IMR-90 (cell line): ENCODE measurements around the gene GNAS. TPM values are rescaled to one million over a fixed set of nuclear protein-coding genes. Genes with fewer than 3 reads are reported as not detected.

ENCODE experiments used
- ATAC-seq: fragments of 200-7000 bp; cut with Tn5 transposase; 2 replicates; pipeline ENCODE4 v1.9.1; 2020; ENCODE audit warnings: low read depth, mild to moderate bottlenecking, moderate library complexity
- BruUV-seq: library from RNA; stranded (reverse); fragments of 400-500 nt; replicated peaks from 2 replicates; lab custom pipeline; 2021; lab: Mats Ljungman, UMichigan
- CTCF ChIA-PET: fragments of 300-600 bp; formaldehyde crosslinking; extraction: SDS; loops from one replicate; lab custom pipeline; 2021; ENCODE audit warnings: antibody characterized with exemption; lab: Yijun Ruan, JAX
- POLR2A ChIA-PET: fragments of 300-600 bp; sonication (Branson Sonifier 250); formaldehyde crosslinking; loops from one replicate; lab custom pipeline; 2022; ENCODE audit warnings: antibody characterized with exemption; ENCODE audit not compliant: unreplicated experiment; lab: Charles Lee
- DNase-seq: peaks from one replicate; pipeline ENCODE4 v3.0.0; 2013
- H2AFZ ChIP-seq: replicated peaks from 2 replicates; pipeline ENCODE3; 2013; ENCODE audit warnings: low read length, mild to moderate bottlenecking; ENCODE audit not compliant: poor library complexity
- H2AK5ac ChIP-seq: 2 replicates; pipeline ENCODE4 v1.6.1; 2013; ENCODE audit warnings: low read depth, low read length, inconsistent platforms
- H2AK9ac ChIP-seq: replicated peaks from 2 replicates; pipeline ENCODE3; 2013; ENCODE audit warnings: mild to moderate bottlenecking, low read depth, low read length, moderate library complexity; ENCODE audit not compliant: poor library complexity
- H2BK120ac ChIP-seq: 2 replicates; pipeline ENCODE4 v1.6.1; 2013; ENCODE audit warnings: low read depth, low read length, inconsistent platforms
- H2BK15ac ChIP-seq: 3 replicates; pipeline ENCODE4 v1.6.1; 2013; ENCODE audit warnings: low read depth, low read length, inconsistent platforms
- H2BK20ac ChIP-seq: 2 replicates; pipeline ENCODE4 v1.6.1; 2013; ENCODE audit warnings: low read depth, mild to moderate bottlenecking, inconsistent platforms, low read length, moderate library complexity
- H2BK5ac ChIP-seq: 2 replicates; pipeline ENCODE4 v1.6.1; 2013; ENCODE audit warnings: mild to moderate bottlenecking, low read depth, low read length, inconsistent platforms; ENCODE audit not compliant: poor library complexity, severe bottlenecking
- H3K14ac ChIP-seq: replicated peaks from 2 replicates; pipeline ENCODE4 v1.6.1; 2013; ENCODE audit warnings: low read depth, low read length, inconsistent platforms
- H3K18ac ChIP-seq: 2 replicates; pipeline ENCODE4 v1.6.1; 2013; ENCODE audit warnings: low read depth, low read length, control low read depth
- H3K23ac ChIP-seq: 2 replicates; pipeline ENCODE4 v1.6.1; 2013; ENCODE audit warnings: low read depth, low read length, inconsistent platforms
- H3K27ac ChIP-seq: 2 replicates; pipeline ENCODE4 v1.5.1; 2013; ENCODE audit warnings: mild to moderate bottlenecking, control low read depth, low read length; ENCODE audit not compliant: insufficient read depth
- H3K27me3 ChIP-seq: 2 replicates; pipeline ENCODE4 v1.6.1; 2013; ENCODE audit warnings: low read length; ENCODE audit not compliant: control insufficient read depth, insufficient read depth
- H3K36me3 ChIP-seq: 2 replicates; pipeline ENCODE4 v1.6.1; 2013; ENCODE audit warnings: low read length, mixed read lengths; ENCODE audit not compliant: control insufficient read depth, insufficient read depth
- H3K4ac ChIP-seq: 2 replicates; pipeline ENCODE4 v1.6.1; 2013; ENCODE audit warnings: low read depth, low read length, inconsistent platforms
- H3K4me1 ChIP-seq: 2 replicates; pipeline ENCODE4 v1.6.1; 2013; ENCODE audit warnings: low read length, mixed read lengths; ENCODE audit not compliant: control insufficient read depth, insufficient read depth
- H3K4me2 ChIP-seq: 2 replicates; pipeline ENCODE4 v1.6.1; 2013; ENCODE audit warnings: low read depth, mild to moderate bottlenecking, control low read depth, low read length, moderate library complexity
- H3K4me3 ChIP-seq: 2 replicates; pipeline ENCODE4 v1.5.1; 2013; ENCODE audit warnings: low read depth, mild to moderate bottlenecking, control low read depth, low read length, moderate library complexity; ENCODE audit not compliant: insufficient read depth
- H3K56ac ChIP-seq: 2 replicates; pipeline ENCODE4 v1.6.1; 2013; ENCODE audit warnings: low read length, inconsistent platforms; ENCODE audit not compliant: insufficient read depth; ENCODE audit errors: extremely low read depth
- H3K79me1 ChIP-seq, 2 experiments: 2 replicates each; pipeline ENCODE4 v1.6.1; 2013; ENCODE audit warnings: low read length in 2 of 2, inconsistent platforms in 1 of 2, low read depth in 1 of 2
- H3K9ac ChIP-seq: 2 replicates; pipeline ENCODE4 v1.6.1; 2013; ENCODE audit warnings: low read depth, low read length, control low read depth
- H3K9me1 ChIP-seq: 2 replicates; pipeline ENCODE4 v1.6.1; 2013; ENCODE audit warnings: low read length, inconsistent platforms; ENCODE audit not compliant: insufficient read depth
- H3K9me3 ChIP-seq: 2 replicates; pipeline ENCODE4 v1.6.1; 2013; ENCODE audit warnings: low read length; ENCODE audit not compliant: control insufficient read depth, insufficient read depth
- H4K20me1 ChIP-seq: 2 replicates; pipeline ENCODE4 v1.6.1; 2013; ENCODE audit warnings: low read length, inconsistent platforms; ENCODE audit not compliant: insufficient read depth
- H4K5ac ChIP-seq: 2 replicates; pipeline ENCODE4 v1.6.1; 2013; ENCODE audit warnings: mild to moderate bottlenecking, low read depth, low read length, control low read depth
- H4K8ac ChIP-seq, 2 experiments: 2 replicates each; pipeline ENCODE4 v1.6.1; 2013; ENCODE audit warnings: low read depth in 2 of 2, low read length in 2 of 2, control low read depth in 1 of 2, inconsistent platforms in 1 of 2
- H4K91ac ChIP-seq: 2 replicates; pipeline ENCODE4 v1.6.1; 2013; ENCODE audit warnings: low read depth, low read length, inconsistent platforms; ENCODE audit not compliant: insufficient read depth
- CEBPB ChIP-seq: IDR thresholded peaks from 2 replicates; pipeline ENCODE4 v1.6.1; 2012; ENCODE audit warnings: low read depth, low read length, improper control_type of control experiment
- CHD1 ChIP-seq: IDR thresholded peaks from 2 replicates; pipeline ENCODE4 v1.6.1; 2012; ENCODE audit warnings: low read depth, low read length, improper control_type of control experiment
- CTCF ChIP-seq: conservative IDR thresholded peaks from 2 replicates; pipeline ENCODE4 v1.5.1; 2012; ENCODE audit warnings: mild to moderate bottlenecking, low read depth, low read length, improper control_type of control experiment
- ELK1 ChIP-seq: fragments of 150-350 bp; IDR thresholded peaks from 2 replicates; pipeline ENCODE4 v1.6.1; 2016; ENCODE audit warnings: low read depth, mild to moderate bottlenecking, low read length, moderate library complexity, borderline replicate concordance
- FOS ChIP-seq: fragments of 150-350 bp; IDR thresholded peaks from 2 replicates; pipeline ENCODE4 v1.6.1; 2016; ENCODE audit warnings: low read depth, low read length
- MAFK ChIP-seq: IDR thresholded peaks from 2 replicates; pipeline ENCODE4 v1.6.1; 2012; ENCODE audit warnings: low read depth, low read length, improper control_type of control experiment
- MAZ ChIP-seq: IDR thresholded peaks from 2 replicates; pipeline ENCODE4 v1.6.1; 2012; ENCODE audit warnings: low read depth, mild to moderate bottlenecking, low read length, improper control_type of control experiment, moderate library complexity, borderline replicate concordance
- MXI1 ChIP-seq: IDR thresholded peaks from 2 replicates; pipeline ENCODE4 v1.6.1; 2012; ENCODE audit warnings: low read depth, mild to moderate bottlenecking, low read length, moderate library complexity, borderline replicate concordance
- NFE2L2 ChIP-seq: fragments of 150-350 bp; IDR thresholded peaks from 2 replicates; pipeline ENCODE4 v1.6.1; 2016; ENCODE audit warnings: low read depth, mild to moderate bottlenecking, low read length
- POLR2A ChIP-seq: IDR thresholded peaks from 2 replicates; pipeline ENCODE4 v1.6.1; 2012; ENCODE audit warnings: mild to moderate bottlenecking, low read depth, low read length
- RAD21 ChIP-seq: IDR thresholded peaks from 2 replicates; pipeline ENCODE4 v1.6.1; 2012; ENCODE audit warnings: low read length, improper control_type of control experiment
- RCOR1 ChIP-seq: IDR thresholded peaks from 2 replicates; pipeline ENCODE4 v1.6.1; 2012; ENCODE audit warnings: mild to moderate bottlenecking, low read length, improper control_type of control experiment; ENCODE audit not compliant: insufficient replicate concordance
- RFX5 ChIP-seq: IDR thresholded peaks from 2 replicates; pipeline ENCODE4 v1.8.0; 2012; ENCODE audit warnings: low read depth, mild to moderate bottlenecking, low read length, moderate library complexity
- SMC3 ChIP-seq: fragments of 150-350 bp; IDR thresholded peaks from 2 replicates; pipeline ENCODE4 v1.6.1; 2016; ENCODE audit warnings: low read depth, mild to moderate bottlenecking, antibody characterized with exemption, low read length, moderate library complexity
- USF2 ChIP-seq: fragments of 150-350 bp; IDR thresholded peaks from 2 replicates; pipeline ENCODE4 v1.6.1; 2017; ENCODE audit warnings: mild to moderate bottlenecking, antibody characterized with exemption, low read length, low read depth
- WGBS, 2 experiments: methylation state at CpG; one replicate each; pipeline versions ENCODE4 v1.1.5 to v1.1.7; 2013; ENCODE audit warnings: missing lambda C conversion rate in 2 of 2; ENCODE audit not compliant: insufficient read length in 1 of 2; ENCODE audit errors: extremely low coverage in 2 of 2; 5-methylcytosine and 5-hydroxymethylcytosine counted together
- dilution Hi-C: fragments of 300-500 bp; cut with HindIII; formaldehyde crosslinking; loops from one replicate; pipeline ENCODE4 v1.14.3; 2018; ENCODE audit warnings: low sequenced_read_pairs; ENCODE audit not compliant: unreplicated experiment
- in situ Hi-C: fragments of 300-500 bp; cut with MboI; formaldehyde crosslinking; loops from 3 replicates; pipeline ENCODE4 v1.14.3; 2019; ENCODE audit warnings: low sequenced_read_pairs, inconsistent platforms, mixed read lengths
- intact Hi-C: fragments of 100-400 bp; cut with micrococcal nuclease; formaldehyde crosslinking; loops from 2 replicates; pipeline ENCODE4 v1.10.0; 2022
- polyA plus RNA-seq, 3 experiments: library from polyadenylated mRNA; depleted of rRNA; stranded (reverse); fragments of >200 nt; gene quantifications; 2 replicates each; pipeline ENCODE4 v1.2.3, GENCODE V29; 2012; ENCODE audit warnings: low replicate concordance in 1 of 3
- total RNA-seq: library from RNA; depleted of rRNA; stranded (reverse); fragments of >200 nt; gene quantifications from 2 replicates; pipeline ENCODE4 v1.2.3, GENCODE V29; 2012

GNAS gene
- total and polyA plus RNA-seq, 2 of the 4 experiments (the other 2 are of a cell fraction) = 397 to 1,356 TPM

GRCh38 chr20:58921564-58921963 is 69.0 kb downstream of the GNAS start:
- DNase-seq = no peak
- no peak overlapping the region for H3K4me3 ChIP-seq
- WGBS, 2 experiments = 40% methylated on average over 1 of the region's 6 CpGs; no CpG with 5 or more reads in 1 of the 2 experiments
- no peak overlapping the region for H2BK15ac ChIP-seq
- H3K79me1 ChIP-seq = no peaks in the 10 kb centered on the region
- in situ Hi-C loops = no loop called here
- no peak overlapping the region for H3K27ac ChIP-seq
- no peak overlapping the region for H3K18ac ChIP-seq
- no peak overlapping the region for H3K23ac ChIP-seq
- H3K9me1 ChIP-seq = no peaks in the 10 kb centered on the region
- no peaks in the 10 kb centered on the region for H3K36me3 ChIP-seq
- no peaks in the 10 kb centered on the region for H4K20me1 ChIP-seq
- no peak overlapping the region for H2BK120ac ChIP-seq
- no peak overlapping the region for H3K4me2 ChIP-seq
- intact Hi-C loops = no loop called here
- BruUV-seq = no TSS peak
- H3K56ac ChIP-seq = no peak overlapping the region
- ChIA-PET POLR2A (no interaction called here), CTCF (no interaction called here)
- peaks cover 13% of the 10 kb centered on the region for H3K27me3 ChIP-seq
- dilution Hi-C loops = no loop called here
- no peak overlapping the region for H2AK5ac ChIP-seq
- no peak overlapping the region for H4K8ac ChIP-seq
- H2AK9ac ChIP-seq = no peak overlapping the region
- no peak overlapping the region for H2AFZ ChIP-seq
- no peak overlapping the region for H2BK20ac ChIP-seq
- H3K4me1 ChIP-seq = no peaks in the 10 kb centered on the region
- no peak overlapping the region for H3K9ac ChIP-seq
- H3K9me3 ChIP-seq = peaks cover 1% of the 10 kb centered on the region; the same call in 1 of the 2 replicates
- no peak for TF ChIP-seq POLR2A
- no peak for TF ChIP-seq RFX5
- TF ChIP-seq MXI1 = no peak
- TF ChIP-seq CHD1 = no peak
- no peak for TF ChIP-seq MAZ
- no peak for TF ChIP-seq RCOR1
- TF ChIP-seq USF2 = no peak
- TF ChIP-seq FOS = no peak
- TF ChIP-seq CEBPB = no peak
- no peak for TF ChIP-seq ELK1
- no peak for TF ChIP-seq NFE2L2
- TF ChIP-seq CTCF = no peak
- TF ChIP-seq SMC3 = no peak
- TF ChIP-seq RAD21 = no peak
- no peak for TF ChIP-seq MAFK
- ATAC-seq = no peak
- H4K91ac ChIP-seq = no peak overlapping the region
- no peak overlapping the region for H4K5ac ChIP-seq
- H2BK5ac ChIP-seq = no peak overlapping the region
- H3K14ac ChIP-seq = no peak overlapping the region
- H3K4ac ChIP-seq = no peak overlapping the region
